Endothelial cell of umbilical vein (primary cell): ENCODE data around the gene ZNF101. TPM values are rescaled to one million over a fixed set of nuclear protein-coding genes. Genes with fewer than 3 reads are reported as not detected.

Source experiments
- BruUV-seq: library from RNA; stranded (reverse); fragments of 400-500 nt; replicated peaks from 2 replicates; lab custom pipeline; 2021; lab: Mats Ljungman, UMichigan
- CTCF ChIA-PET: fragments of 300-600, 350-600 bp; sonication (Branson Sonifier 250); formaldehyde crosslinking; loops from one replicate; lab custom pipeline; 2021; ENCODE audit warnings: antibody characterized with exemption, inconsistent platforms; lab: Charles Lee
- POLR2A ChIA-PET: fragments of 300-600, 350-600 bp; sonication (Branson Sonifier 250); formaldehyde crosslinking; loops from one replicate; lab custom pipeline; 2021; ENCODE audit warnings: antibody characterized with exemption, inconsistent platforms; lab: Charles Lee
- DNase-seq: peaks from one replicate; pipeline ENCODE4 v3.0.0-alpha.2; 2011; ENCODE audit warnings: low read depth, low spot score
- FAIRE-seq: peaks from 2 replicates; lab custom pipeline; 2011; peaks lifted over from hg19 to GRCh38; lab: Jason Lieb, UNC
- H2AFZ ChIP-seq: 2 replicates; pipeline ENCODE4 v1.6.0; 2012; ENCODE audit warnings: low read depth, low read length, control low read depth, inconsistent platforms
- H3K27ac ChIP-seq: 2 replicates; pipeline ENCODE4 v1.5.1; 2011; ENCODE audit warnings: low read depth, mild to moderate bottlenecking, control low read depth, low read length, moderate library complexity; ENCODE audit not compliant: insufficient read depth
- H3K27me3 ChIP-seq, 2 experiments: 2 replicates each; pipeline versions ENCODE4 v1.6.0 to v1.6.1; 2011; ENCODE audit warnings: low read length in 2 of 2, mixed read lengths in 1 of 2; ENCODE audit not compliant: control insufficient read depth in 2 of 2, insufficient read depth in 2 of 2
- H3K36me3 ChIP-seq, 2 experiments: 2 replicates in 1 of 2; 3 replicates in 1 of 2; pipeline ENCODE4 v1.5.1; 2011; ENCODE audit warnings: low read length in 2 of 2, mild to moderate bottlenecking in 1 of 2, moderate library complexity in 1 of 2; ENCODE audit not compliant: control insufficient read depth in 2 of 2, insufficient read depth in 2 of 2; ENCODE audit errors: extremely low read depth in 1 of 2
- H3K4me1 ChIP-seq: 3 replicates; pipeline ENCODE4 v1.5.1; 2011; ENCODE audit warnings: mild to moderate bottlenecking, low read length; ENCODE audit not compliant: control insufficient read depth, insufficient read depth; ENCODE audit errors: extremely low read depth
- H3K4me2 ChIP-seq: 2 replicates; pipeline ENCODE4 v1.6.1; 2011; ENCODE audit warnings: low read length, control low read depth, mixed read lengths; ENCODE audit not compliant: insufficient read depth
- H3K4me3 ChIP-seq, 3 experiments: fragments of 200-600 bp in 1 of 3; sonication (generic), shearing (Covaris generic) in 1 of 3; replicated peaks in 1 of 3; 2 replicates each; pipeline ENCODE4 v1.5.1; 2011 to 2016; ENCODE audit warnings: control low read depth in 3 of 3, low read length in 3 of 3, mild to moderate bottlenecking in 2 of 3, inconsistent platforms in 1 of 3, low read depth in 1 of 3, moderate library complexity in 1 of 3; ENCODE audit not compliant: insufficient read depth in 1 of 3
- H3K79me2 ChIP-seq: 2 replicates; pipeline ENCODE4 v1.6.0; 2012; ENCODE audit warnings: low read length, inconsistent platforms; ENCODE audit not compliant: control insufficient read depth, insufficient read depth
- H3K9ac ChIP-seq: replicated peaks from 2 replicates; pipeline ENCODE3; 2011; ENCODE audit warnings: low read length, control low read depth; ENCODE audit not compliant: insufficient read depth; ENCODE audit errors: extremely low read depth
- H3K9me1 ChIP-seq: replicated peaks from 3 replicates; pipeline ENCODE4 v1.6.0; 2011; ENCODE audit warnings: mild to moderate bottlenecking, low read length; ENCODE audit not compliant: control insufficient read depth, insufficient read depth; ENCODE audit errors: extremely low read depth
- H3K9me3 ChIP-seq: replicated peaks from 2 replicates; pipeline ENCODE4 v1.5.1; 2012; ENCODE audit warnings: low read length, inconsistent platforms; ENCODE audit not compliant: control insufficient read depth, insufficient read depth
- H4K20me1 ChIP-seq: replicated peaks from 2 replicates; pipeline ENCODE3; 2011; ENCODE audit warnings: mild to moderate bottlenecking, low read length; ENCODE audit not compliant: control insufficient read depth, insufficient read depth; ENCODE audit errors: extremely low read depth
- CTCF ChIP-seq, 2 donors: IDR thresholded peaks; 1 replicate in 1 of 2; 2 replicates in 1 of 2; pipeline ENCODE4 v1.5.1; 2011; ENCODE audit warnings: low read length in 2 of 2, mild to moderate bottlenecking in 2 of 2, moderate library complexity in 2 of 2, control low read depth in 1 of 2, inconsistent platforms in 1 of 2, low read depth in 1 of 2; ENCODE audit not compliant: insufficient read depth in 1 of 2; ENCODE audit errors: extremely low read depth in 1 of 2
- EZH2 ChIP-seq: IDR thresholded peaks from 2 replicates; pipeline ENCODE4 v1.6.1; 2012; ENCODE audit warnings: borderline replicate concordance, low read depth, mild to moderate bottlenecking, moderate library complexity, low read length, inconsistent platforms; ENCODE audit not compliant: severe bottlenecking
- FOS ChIP-seq: IDR thresholded peaks from 2 replicates; pipeline ENCODE4 v1.6.1; 2011; ENCODE audit warnings: mild to moderate bottlenecking, low read length, moderate library complexity, borderline replicate concordance; ENCODE audit not compliant: insufficient read depth
- GATA2 ChIP-seq: IDR thresholded peaks from 2 replicates; pipeline ENCODE4 v1.7.0; 2011; ENCODE audit warnings: low read depth, mild to moderate bottlenecking, moderate library complexity, mixed read lengths, low read length; ENCODE audit not compliant: insufficient read length, insufficient read depth
- JUN ChIP-seq: IDR thresholded peaks from 2 replicates; pipeline ENCODE4 v1.6.1; 2011; ENCODE audit warnings: borderline replicate concordance, low read depth; ENCODE audit not compliant: insufficient read length, insufficient read depth
- MAX ChIP-seq: IDR thresholded peaks from 2 replicates; pipeline ENCODE4 v1.6.1; 2011; ENCODE audit not compliant: insufficient read depth, insufficient read length
- MYC ChIP-seq: IDR thresholded peaks from one replicate; pipeline ENCODE4 v1.6.1; 2011; ENCODE audit warnings: mild to moderate bottlenecking, low read depth, low read length
- POLR2A ChIP-seq: IDR thresholded peaks from 2 replicates; pipeline ENCODE4 v1.6.1; 2012; ENCODE audit warnings: low read depth, mild to moderate bottlenecking, control low read depth, low read length
- POLR2AphosphoS5 ChIP-seq: IDR thresholded peaks from 2 replicates; pipeline ENCODE4 v1.6.1; 2012; ENCODE audit warnings: low read depth, mild to moderate bottlenecking, control low read depth, low read length, moderate library complexity; ENCODE audit not compliant: insufficient read depth
- dilution Hi-C: fragments of 300-500 bp; cut with MboI; formaldehyde crosslinking; loops from one replicate; pipeline ENCODE4 v1.15.0; 2019; ENCODE audit warnings: low sequenced_read_pairs; ENCODE audit not compliant: extremely low pct_ligation_motif_present
- intact Hi-C: fragments of 100-400 bp; cut with micrococcal nuclease; formaldehyde crosslinking; loops from one replicate; pipeline ENCODE4 v1.10.0; 2022
- polyA plus RNA-seq, 4 experiments: library from polyadenylated mRNA; depleted of rRNA in 3 of 4; stranded (reverse) in 3 of 4; unstranded in 1 of 4; fragments of >200 nt; gene quantifications; 2 replicates each; pipeline versions ENCODE4 v1.2.1 to v1.2.3, GENCODE V29; 2011 to 2012; ENCODE audit warnings: missing spikeins in 1 of 4
- total RNA-seq: library from RNA; stranded (reverse); gene quantifications from 2 replicates; pipeline ENCODE4 v1.2.3, GENCODE V29; 2021

ZNF101 gene
- total and polyA plus RNA-seq, 2 donors (not counting 3 experiments of a cell fraction or from before 2014, with no cell fraction given): 2.8 to 12.8 TPM

GRCh38 chr19:19656451-19657396 is 11.9 kb upstream of the ZNF101 start:
- dilution Hi-C loops (no loop called here), intact Hi-C loops (no loop called here)
- ChIA-PET POLR2A (no interaction called here), CTCF (interaction anchor here (1.3 kb wide), 1 partner anchor 11 kb away, joined by 3 read pairs; no protein-coding TSS in a partner anchor)
- Histone ChIP-seq H3K4me3 (no peak overlapping the region), H2AFZ (no peak overlapping the region), H3K4me2 (no peak overlapping the region), H3K27ac (no peak overlapping the region), H4K20me1 (no peaks in the 10 kb centered on the region), H3K36me3 (peaks cover 14 to 63% of the 10 kb centered on the region in 2 experiments), H3K4me1 (no peaks in the 10 kb centered on the region), H3K27me3 (no peaks in the 10 kb centered on the region), H3K9ac (no peak overlapping the region), H3K9me3 (no peaks in the 10 kb centered on the region), H3K79me2 (peaks cover 8% of the 10 kb centered on the region), H3K9me1 (no peaks in the 10 kb centered on the region)
- FAIRE-seq (no peak), DNase-seq (no peak)
- TF ChIP-seq POLR2A (no peak), MYC (no peak), GATA2 (no peak), POLR2AphosphoS5 (no peak), MAX (no peak), CTCF (IDR thresholded peaks at IDR 0.05; ENCODE audit: extremely low read depth in 1 of 2, insufficient read depth in 1 of 2, low read depth in 1 of 2, low read length in 2 of 2) (no peak), EZH2 (no peak), FOS (no peak), JUN (no peak)
- BruUV-seq: no TSS peak
